ENCODE results near the gene TCFL5. TPM values are rescaled to one million over a fixed set of nuclear protein-coding genes. Genes with fewer than 3 reads are reported as not detected.

TCFL5 gene
- total RNA-seq, 6 experiments from 2014 or later, result 19.9 to 25.2 (median 21.1) TPM

GRCh38 chr20:62889411-62889810 is 27.8 kb upstream of the TCFL5 start:
- Mint-ChIP-seq H3K27ac (no peak overlapping the region), H3K4me1 (ENCODE audit: low read depth) (peaks cover 23% of the 10 kb centered on the region), H3K27me3 (ENCODE audit: insufficient read depth) (peaks cover 5% of the 10 kb centered on the region), H3K9me3 (no peaks in the 10 kb centered on the region), H3K36me3 (ENCODE audit: low read depth) (peaks cover 31% of the 10 kb centered on the region), H3K4me3 (no peak overlapping the region)
- no peak for DNase-seq
- TF ChIP-seq, protein P1, sequence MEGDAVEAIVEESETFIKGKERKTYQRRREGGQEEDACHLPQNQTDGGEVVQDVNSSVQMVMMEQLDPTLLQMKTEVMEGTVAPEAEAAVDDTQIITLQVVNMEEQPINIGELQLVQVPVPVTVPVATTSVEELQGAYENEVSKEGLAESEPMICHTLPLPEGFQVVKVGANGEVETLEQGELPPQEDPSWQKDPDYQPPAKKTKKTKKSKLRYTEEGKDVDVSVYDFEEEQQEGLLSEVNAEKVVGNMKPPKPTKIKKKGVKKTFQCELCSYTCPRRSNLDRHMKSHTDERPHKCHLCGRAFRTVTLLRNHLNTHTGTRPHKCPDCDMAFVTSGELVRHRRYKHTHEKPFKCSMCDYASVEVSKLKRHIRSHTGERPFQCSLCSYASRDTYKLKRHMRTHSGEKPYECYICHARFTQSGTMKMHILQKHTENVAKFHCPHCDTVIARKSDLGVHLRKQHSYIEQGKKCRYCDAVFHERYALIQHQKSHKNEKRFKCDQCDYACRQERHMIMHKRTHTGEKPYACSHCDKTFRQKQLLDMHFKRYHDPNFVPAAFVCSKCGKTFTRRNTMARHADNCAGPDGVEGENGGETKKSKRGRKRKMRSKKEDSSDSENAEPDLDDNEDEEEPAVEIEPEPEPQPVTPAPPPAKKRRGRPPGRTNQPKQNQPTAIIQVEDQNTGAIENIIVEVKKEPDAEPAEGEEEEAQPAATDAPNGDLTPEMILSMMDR (IDR thresholded peaks at IDR 0.05), result no peak

DNA sequence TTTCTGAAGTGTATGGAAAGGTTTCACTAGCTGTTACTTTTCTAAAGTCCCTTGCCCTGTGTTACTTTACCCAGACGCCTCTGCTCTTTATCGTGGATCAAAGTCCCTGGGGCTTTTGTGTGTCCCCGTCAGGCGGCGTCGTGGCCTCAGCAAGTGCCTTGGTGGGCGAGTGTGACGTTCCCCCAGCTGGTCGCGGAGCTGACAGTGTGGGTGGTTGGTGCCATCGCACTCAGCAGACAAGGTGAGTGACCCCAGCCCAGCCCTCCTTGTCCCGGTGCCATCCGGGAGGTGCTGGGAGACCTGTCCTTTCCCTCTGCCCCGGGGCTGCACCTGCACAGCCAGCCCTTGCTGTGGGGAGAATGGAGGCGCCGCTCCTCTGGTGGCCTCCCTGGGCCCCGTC is 27.3 kb upstream of the TCFL5 start:
- Mint-ChIP-seq H3K27me3 (ENCODE audit: insufficient read depth) (peaks cover 7% of the 10 kb centered on the region), H3K36me3 (ENCODE audit: low read depth) (peaks cover 31% of the 10 kb centered on the region), H3K4me3 (no peak overlapping the region), H3K4me1 (ENCODE audit: low read depth) (peaks cover 23% of the 10 kb centered on the region), H3K9me3 (no peaks in the 10 kb centered on the region), H3K27ac (no peak overlapping the region)
- TF ChIP-seq, protein P1 (IDR thresholded peaks at IDR 0.05), result no peak
- no peak for DNase-seq

DNA sequence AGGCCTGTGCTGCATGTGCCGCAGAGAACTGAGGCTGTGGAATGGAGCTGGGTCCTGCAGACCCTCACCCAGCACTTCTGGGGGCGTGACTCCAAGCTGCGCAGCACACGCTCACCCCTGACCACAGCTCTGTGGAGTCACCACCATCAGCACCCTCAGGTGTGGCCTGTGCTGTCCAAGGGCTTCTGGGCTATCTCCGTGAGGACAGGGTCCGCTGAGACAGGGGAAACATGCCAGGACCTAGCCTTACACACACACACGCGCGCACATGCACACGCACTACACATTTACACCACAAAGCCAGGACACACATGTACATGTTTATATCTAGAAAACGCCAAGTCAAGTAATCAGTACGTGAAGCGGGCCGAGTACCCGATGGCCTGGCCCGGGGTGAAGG is 26.8 kb upstream of the TCFL5 start:
- Mint-ChIP-seq H3K27me3 (ENCODE audit: insufficient read depth) (peaks cover 7% of the 10 kb centered on the region), H3K4me3 (no peak overlapping the region), H3K9me3 (no peaks in the 10 kb centered on the region), H3K27ac (peak overlapping the region; percentile 50), H3K36me3 (ENCODE audit: low read depth) (peaks cover 31% of the 10 kb centered on the region), H3K4me1 (ENCODE audit: low read depth) (peaks cover 23% of the 10 kb centered on the region)
- TF ChIP-seq, protein P1 (IDR thresholded peaks at IDR 0.05), result no peak
- no peak for DNase-seq

GRCh38 chr20:62887860-62888239 is 26.2 kb upstream of the TCFL5 start:
- Mint-ChIP-seq H3K27ac (peak overlapping the region; percentile 86), H3K4me3 (no peak overlapping the region), H3K36me3 (ENCODE audit: low read depth) (peaks cover 31% of the 10 kb centered on the region), H3K9me3 (no peaks in the 10 kb centered on the region), H3K4me1 (ENCODE audit: low read depth) (peaks cover 23% of the 10 kb centered on the region), H3K27me3 (ENCODE audit: insufficient read depth) (peaks cover 7% of the 10 kb centered on the region)
- TF ChIP-seq, protein P1 (IDR thresholded peaks at IDR 0.05), result no peak
- DNase-seq, result no peak

DNA sequence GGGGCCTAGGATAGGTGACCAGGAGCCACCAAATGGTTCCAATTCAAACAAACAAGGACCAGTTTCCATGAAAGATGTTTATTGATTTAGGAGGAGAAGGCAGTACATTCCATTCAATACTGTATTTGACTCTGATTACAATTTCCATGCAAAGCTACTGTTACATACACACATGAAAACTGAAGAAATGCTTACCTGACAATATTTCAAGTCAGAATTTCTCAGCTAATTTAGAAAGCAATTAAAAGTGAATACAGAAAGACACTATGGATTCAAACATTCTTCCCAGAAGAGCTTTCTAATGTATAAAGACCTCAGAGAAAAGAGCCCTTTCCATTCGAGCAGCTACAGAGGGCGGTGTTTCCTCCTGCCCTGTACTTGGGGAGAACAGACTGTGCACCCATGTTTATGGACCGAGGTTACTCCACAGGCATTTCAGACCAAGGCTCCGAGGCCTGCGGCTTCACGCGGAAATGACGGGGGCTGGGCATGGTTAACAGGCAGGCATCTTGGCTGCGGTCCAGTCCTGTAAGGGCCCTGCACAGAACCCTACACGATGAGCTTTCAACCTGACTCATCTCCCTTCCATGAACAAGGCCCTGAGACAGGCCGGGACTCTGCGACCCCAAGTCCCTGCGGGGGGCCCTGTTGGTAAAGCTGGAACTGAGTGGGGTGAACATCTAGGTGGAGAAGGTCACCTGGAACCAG is 25.7 kb upstream of the TCFL5 start:
- peak; percentile 84 for DNase-seq
- peaks cover 23% of the 10 kb centered on the region for H3K4me1 Mint-ChIP-seq (ENCODE audit: low read depth)

More for the DNA sequence above, 25.7 kb upstream of the TCFL5 start:
- Mint-ChIP-seq H3K9me3 (no peaks in the 10 kb centered on the region), H3K4me3 (no peak overlapping the region), H3K27ac (peak overlapping the region; percentile 86), H3K36me3 (ENCODE audit: low read depth) (peaks cover 27% of the 10 kb centered on the region), H3K27me3 (ENCODE audit: insufficient read depth) (peaks cover 7% of the 10 kb centered on the region)
- TF ChIP-seq, protein P1 (IDR thresholded peaks at IDR 0.05), result peak; percentile 24; the same call in 1 of the 2 replicates

Measured in HFFc6 (cell line).